ENCODE measurements around the gene SOX1. TPM values are rescaled to one million over a fixed set of nuclear protein-coding genes. Genes with fewer than 3 reads are reported as not detected.

SOX1 gene
- polyA plus RNA-seq, 1 donor from 2014 or later: 13.2 TPM

GRCh38 chr13:112032186-112032993 is 34.6 kb upstream of the SOX1 start:
- no peaks in the 10 kb centered on the region for H3K79me2 ChIP-seq (replicated peaks; ENCODE audit: insufficient read depth, low read length)
- no peak overlapping the region for H3K4me3 ChIP-seq (ENCODE audit: low read length)
- H3K27ac ChIP-seq (ENCODE audit: low read length): no peak overlapping the region
- H3F3A ChIP-seq (ENCODE audit: insufficient read depth, low read length, poor library complexity, severe bottlenecking): no peaks in the 10 kb centered on the region
- H3K36me3 ChIP-seq (ENCODE audit: insufficient read depth, low read length): no peaks in the 10 kb centered on the region
- H3K27me3 ChIP-seq (ENCODE audit: insufficient read depth, low read depth, low read length): no peaks in the 10 kb centered on the region
- H4K20me1 ChIP-seq (ENCODE audit: insufficient read depth): no peaks in the 10 kb centered on the region
- peaks cover 3% of the 10 kb centered on the region for H3K9me3 ChIP-seq (ENCODE audit: low read length)
- H2AFZ ChIP-seq (ENCODE audit: low read depth, low read length): no peak overlapping the region
- H3K9ac ChIP-seq (ENCODE audit: low read length): no peak overlapping the region
- TF ChIP-seq SMC3 (conservative IDR thresholded peaks at IDR 0.05; ENCODE audit: poor library complexity) (no peak), TAF1 (IDR thresholded peaks at IDR 0.05; ENCODE audit: low read depth) (no peak), EZH2 (IDR thresholded peaks at IDR 0.05; ENCODE audit: borderline replicate concordance, insufficient read depth, low read length, poor library complexity, severe bottlenecking) (no peak), CTCF (IDR thresholded peaks at IDR 0.05; ENCODE audit: poor library complexity, severe bottlenecking) (no peak)
- no peaks in the 10 kb centered on the region for H3K9me2 ChIP-seq (ENCODE audit: insufficient read depth, low read length)
- H3K4me2 ChIP-seq (ENCODE audit: low read length): no peak overlapping the region

- Histone ChIP-seq H4K20me1 (ENCODE audit: insufficient read depth) (no peaks in the 10 kb centered on the region), H3K4me3 (ENCODE audit: low read length) (no peak overlapping the region), H3K27ac (ENCODE audit: low read length) (no peak overlapping the region), H3K9ac (ENCODE audit: low read length) (no peak overlapping the region), H3K4me2 (ENCODE audit: low read length) (no peak overlapping the region), H3K9me3 (ENCODE audit: low read length) (peaks cover 2% of the 10 kb centered on the region), H2AFZ (ENCODE audit: low read depth, low read length) (no peak overlapping the region), H3K27me3 (ENCODE audit: insufficient read depth, low read depth, low read length) (no peaks in the 10 kb centered on the region), H3K9me2 (ENCODE audit: insufficient read depth, low read length) (no peaks in the 10 kb centered on the region), H3K36me3 (ENCODE audit: insufficient read depth, low read length) (no peaks in the 10 kb centered on the region), H3K79me2 (replicated peaks; ENCODE audit: insufficient read depth, low read length) (no peaks in the 10 kb centered on the region), H3F3A (ENCODE audit: insufficient read depth, low read length, poor library complexity, severe bottlenecking) (no peaks in the 10 kb centered on the region)
- no peak for TF ChIP-seq EZH2 (IDR thresholded peaks at IDR 0.05; ENCODE audit: borderline replicate concordance, insufficient read depth, low read length, poor library complexity, severe bottlenecking)
- TF ChIP-seq EP300 (conservative IDR thresholded peaks at IDR 0.05; ENCODE audit: poor library complexity, severe bottlenecking): no peak
These were observed 32.7 kb upstream of the SOX1 start for GRCh38 chr13:112034231-112034630.

- no peak for TF ChIP-seq RAD21 (conservative IDR thresholded peaks at IDR 0.05)
- TF ChIP-seq MXI1 (conservative IDR thresholded peaks at IDR 0.05; ENCODE audit: poor library complexity, severe bottlenecking): no peak
- TF ChIP-seq REST (IDR thresholded peaks at IDR 0.05; ENCODE audit: borderline replicate concordance): no peak
- TF ChIP-seq POLR2AphosphoS5 (IDR thresholded peaks at IDR 0.05): no peak
- TF ChIP-seq SMC3 (conservative IDR thresholded peaks at IDR 0.05; ENCODE audit: poor library complexity): no peak
- TF ChIP-seq CTCF (IDR thresholded peaks at IDR 0.05; ENCODE audit: poor library complexity, severe bottlenecking): no peak
- TF ChIP-seq EP300 (conservative IDR thresholded peaks at IDR 0.05; ENCODE audit: poor library complexity, severe bottlenecking): no peak
- TF ChIP-seq TAF1 (IDR thresholded peaks at IDR 0.05; ENCODE audit: low read depth): no peak
- TF ChIP-seq EZH2 (IDR thresholded peaks at IDR 0.05; ENCODE audit: borderline replicate concordance, insufficient read depth, low read length, poor library complexity, severe bottlenecking): no peak
- Histone ChIP-seq H3K9me2 (ENCODE audit: insufficient read depth, low read length) (no peaks in the 10 kb centered on the region), H3K36me3 (ENCODE audit: insufficient read depth, low read length) (no peaks in the 10 kb centered on the region)
These were observed 32.1 kb upstream of the SOX1 start for GRCh38 chr13:112034846-112035245.

More at GRCh38 chr13:112034846-112035245, 32.1 kb upstream of the SOX1 start:
- H3K4me3 ChIP-seq (ENCODE audit: low read length): no peak overlapping the region
- H3K27me3 ChIP-seq (ENCODE audit: insufficient read depth, low read depth, low read length): no peaks in the 10 kb centered on the region
- no peak overlapping the region for H3K27ac ChIP-seq (ENCODE audit: low read length)
- H4K20me1 ChIP-seq (ENCODE audit: insufficient read depth): no peaks in the 10 kb centered on the region
- no peaks in the 10 kb centered on the region for H3K79me2 ChIP-seq (replicated peaks; ENCODE audit: insufficient read depth, low read length)
- no peak overlapping the region for H3K4me2 ChIP-seq (ENCODE audit: low read length)
- no peak overlapping the region for H3K9ac ChIP-seq (ENCODE audit: low read length)
- H3F3A ChIP-seq (ENCODE audit: insufficient read depth, low read length, poor library complexity, severe bottlenecking): no peaks in the 10 kb centered on the region
- H3K9me3 ChIP-seq (ENCODE audit: low read length): peaks cover 2% of the 10 kb centered on the region
- no peak overlapping the region for H2AFZ ChIP-seq (ENCODE audit: low read depth, low read length)
